Ovary (tissue), 3 donors: ENCODE measurements around the gene OR52J3.

Experiments used
- CTCF ChIP-seq, 3 donors: fragments of 450-650 bp in 2 of 3; fragments of 200-600 bp in 1 of 3; IDR thresholded peaks; one replicate each; pipeline versions ENCODE4 v1.5.1 to v1.8.0; 2016 to 2022; ENCODE audit warnings: antibody characterized with exemption in 3 of 3, mild to moderate bottlenecking in 1 of 3
- POLR2A ChIP-seq: fragments of 450-650 bp; IDR thresholded peaks from one replicate; pipeline ENCODE4 v1.6.1; 2017; ENCODE audit warnings: antibody characterized with exemption, mild to moderate bottlenecking, moderate library complexity
- donor health status: DM: no; HTN: no; CAD: no.

GRCh38 chr11:5059391-5059790 lies 13.1 kb downstream of the OR52J3 start, which contains the start of gene OR52E2:
- TF ChIP-seq CTCF (IDR thresholded peaks at IDR 0.05), result no peak
- no peak for TF ChIP-seq POLR2A
